Naive thymus-derived CD4-positive, alpha-beta T cell (primary cell): Measurements from ENCODE around the gene METTL16. TPM values are rescaled to one million over a fixed set of nuclear protein-coding genes. Genes with fewer than 3 reads are reported as not detected.
A peak's percentile ranks its signal among the peaks of the same experiment; 100 is the strongest.
"Not testable (repeated sequence)": the region's sequence is repeated elsewhere in the genome, so short reads cannot be mapped to it uniquely, and the experiment has no call there.

ENCODE experiments used
- ATAC-seq: fragments of 150-1000 bp; cut with Tn5 transposase; 2 replicates; pipeline ENCODE4 v1.10.0; 2021; ENCODE audit warnings: mild to moderate bottlenecking, moderate library complexity
- CTCF ChIA-PET: fragments of 350-600 bp; sonication (Branson Sonifier 250); formaldehyde crosslinking; loops from one replicate; lab custom pipeline; 2021; ENCODE audit warnings: antibody characterized with exemption; lab: Charles Lee
- POLR2A ChIA-PET: fragments of 350-600 bp; sonication (Branson Sonifier 250); formaldehyde crosslinking; loops from one replicate; lab custom pipeline; 2021; ENCODE audit warnings: antibody characterized with exemption, inconsistent platforms; lab: Charles Lee
- DNase-seq, 9 donors: peaks; one replicate each; pipeline versions ENCODE4 v3.0.0 to v3.0.0-alpha.2; 2020 to 2022; ENCODE audit warnings: mixed read lengths in 1 of 9
- H3K27ac ChIP-seq: one replicate; pipeline ENCODE4 v1.7.0; 2013; ENCODE audit warnings: mild to moderate bottlenecking, low read depth, low read length, moderate library complexity
- H3K27me3 ChIP-seq, 2 donors: one replicate each; pipeline ENCODE4 v1.7.0; 2013; ENCODE audit warnings: low read length in 2 of 2, mild to moderate bottlenecking in 2 of 2, moderate library complexity in 2 of 2; ENCODE audit not compliant: control insufficient read depth in 2 of 2, insufficient read depth in 2 of 2
- H3K36me3 ChIP-seq, 3 experiments: 1 replicate in 2 of 3; 2 replicates in 1 of 3; pipeline ENCODE4 v1.7.0; 2013; ENCODE audit warnings: low read length in 3 of 3, mild to moderate bottlenecking in 3 of 3, moderate library complexity in 1 of 3; ENCODE audit not compliant: insufficient read depth in 3 of 3, control insufficient read depth in 2 of 3
- H3K4me1 ChIP-seq, 2 donors: one replicate each; pipeline ENCODE4 v1.7.0; 2013; ENCODE audit warnings: low read length in 2 of 2, mild to moderate bottlenecking in 2 of 2, moderate library complexity in 1 of 2; ENCODE audit not compliant: control insufficient read depth in 2 of 2, insufficient read depth in 2 of 2
- H3K4me3 ChIP-seq: 2 replicates; pipeline ENCODE4 v1.7.0; 2013; ENCODE audit warnings: mild to moderate bottlenecking, low read length
- H3K9me3 ChIP-seq, 3 experiments: 1 replicate in 2 of 3; 2 replicates in 1 of 3; pipeline ENCODE4 v1.7.0; 2013; ENCODE audit warnings: low read length in 3 of 3; ENCODE audit not compliant: control insufficient read depth in 2 of 3
- H3K27ac Mint-ChIP-seq, 9 donors: one replicate each; pipeline ENCODE4 v1.8.0; 2020 to 2022; ENCODE audit warnings: mixed read lengths in 9 of 9, mild to moderate bottlenecking in 8 of 9, moderate library complexity in 5 of 9, inconsistent platforms in 2 of 9
- H3K27me3 Mint-ChIP-seq, 5 donors: one replicate each; pipeline ENCODE4 v1.8.0; 2021 to 2022; ENCODE audit warnings: mixed read lengths in 5 of 5, mild to moderate bottlenecking in 1 of 5
- H3K36me3 Mint-ChIP-seq, 5 donors: one replicate each; pipeline ENCODE4 v1.8.0; 2020 to 2022; ENCODE audit warnings: mixed read lengths in 5 of 5, mild to moderate bottlenecking in 3 of 5, inconsistent platforms in 1 of 5
- H3K4me1 Mint-ChIP-seq, 7 donors: one replicate each; pipeline ENCODE4 v1.8.0; 2020 to 2022; ENCODE audit warnings: mixed read lengths in 7 of 7, mild to moderate bottlenecking in 3 of 7, inconsistent platforms in 1 of 7
- H3K4me3 Mint-ChIP-seq, 10 donors: one replicate each; pipeline ENCODE4 v1.8.0; 2020 to 2022; ENCODE audit warnings: mild to moderate bottlenecking in 10 of 10, mixed read lengths in 10 of 10, moderate library complexity in 6 of 10, inconsistent platforms in 2 of 10
- H3K9me3 Mint-ChIP-seq, 11 donors: one replicate each; pipeline ENCODE4 v1.8.0; 2020 to 2022; ENCODE audit warnings: mixed read lengths in 11 of 11, mild to moderate bottlenecking in 4 of 11, inconsistent platforms in 1 of 11, moderate library complexity in 1 of 11
- intact Hi-C, 2 donors: fragments of 100-400 bp; cut with micrococcal nuclease; formaldehyde crosslinking; loops; one replicate each; pipeline ENCODE4 v1.15.1; 2023
- polyA plus RNA-seq, 2 donors: library from polyadenylated mRNA; unstranded; fragments of 300-500 nt; fragmentation: Illumina TruSeq; gene quantifications; one replicate each; pipeline ENCODE4 v1.2.3, GENCODE V29; 2021
- total RNA-seq, 6 experiments: library from RNA in 5 of 6; stranded (reverse) in 5 of 6; gene quantifications; 1 replicate in 5 of 6; 2 replicates in 1 of 6; pipeline ENCODE4 v1.2.3 and lab custom pipeline; 2021 to 2026

The METTL16 gene
- total and polyA plus RNA-seq, 7 experiments from 2014 or later, result 21.0 to 67.7 (median 37.0) TPM

DNA sequence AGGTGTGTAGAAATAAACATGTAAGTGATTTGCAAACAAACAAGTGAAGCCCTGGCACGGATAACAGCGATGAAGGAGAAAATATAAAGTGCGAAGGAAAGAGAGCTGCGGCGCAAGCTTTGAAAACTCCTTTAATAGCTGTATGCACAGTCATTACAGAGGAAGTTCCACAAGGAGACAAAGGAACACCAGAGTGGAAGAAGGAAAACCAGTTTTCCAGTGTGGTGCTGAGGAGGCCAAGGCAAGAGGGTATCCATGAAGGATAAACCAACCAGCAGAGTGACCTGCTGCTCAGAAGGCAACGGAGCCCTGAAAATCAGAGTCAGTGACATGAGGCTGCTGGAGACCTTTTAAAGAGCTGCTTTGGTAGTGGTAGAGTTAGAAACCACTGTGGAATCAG, 24.4 kb downstream of the METTL16 start:
- Histone ChIP-seq H3K4me3 (no peak overlapping the region), H3K36me3 (no peaks in the 10 kb centered on the region), H3K27me3 (no peaks in the 10 kb centered on the region), H3K9me3 (no peaks in the 10 kb centered on the region), H3K27ac (no peak overlapping the region), H3K4me1 (peaks cover 9 to 10% of the 10 kb centered on the region in 2 donors)
- Mint-ChIP-seq H3K4me3 (peak overlapping the region in 1 of 10 donors; percentile 51), H3K9me3 (no peaks in the 10 kb centered on the region), H3K4me1 (peaks cover 30 to 72% (median 57%) of the 10 kb centered on the region in 7 donors), H3K27ac (peak overlapping the region in 3 of 9 donors; percentile 3 to 58 (median 6)), H3K36me3 (peaks cover 0 to 30% (median 2%) of the 10 kb centered on the region in 5 donors), H3K27me3 (no peaks in the 10 kb centered on the region)
- DNase-seq (no peak), ATAC-seq (no peak)
- intact Hi-C loops, result no loop called here
- ChIA-PET POLR2A (no interaction called here), CTCF (no interaction called here)

DNA sequence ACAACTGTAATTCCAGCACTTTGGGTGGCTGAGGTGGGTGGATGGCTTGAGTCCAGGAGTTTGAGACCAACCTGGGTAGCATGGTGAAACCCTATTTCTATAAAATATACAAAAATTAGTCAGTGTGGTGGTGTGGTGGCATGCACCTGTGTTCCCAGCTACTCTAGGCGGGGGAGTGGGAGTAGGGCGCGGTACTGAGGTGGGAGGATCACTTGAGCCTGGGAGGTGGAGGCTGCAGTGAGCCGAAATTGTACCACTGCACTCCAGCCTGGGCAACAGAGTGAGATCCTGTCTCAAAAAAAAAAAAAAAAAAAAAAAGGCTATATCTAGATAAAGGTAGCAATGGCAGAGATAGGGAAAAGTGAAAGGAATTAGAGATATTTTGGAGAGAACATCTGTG, 25.0 kb downstream of the METTL16 start:
- H3K4me1 Mint-ChIP-seq, result peaks cover 36 to 78% (median 63%) of the 10 kb centered on the region in 7 donors
- H3K4me3 Mint-ChIP-seq, intact Hi-C loops, H3K27ac ChIP-seq, H3K36me3 ChIP-seq, H3K27me3 ChIP-seq, H3K4me3 ChIP-seq, ATAC-seq, H3K27me3 Mint-ChIP-seq, H3K9me3 ChIP-seq, H3K9me3 Mint-ChIP-seq, POLR2A ChIA-PET, DNase-seq, CTCF ChIA-PET: not testable (repeated sequence)
- H3K27ac Mint-ChIP-seq, result peak overlapping the region in 2 of 9 donors; percentile 3 to 58
- H3K4me1 ChIP-seq, result peaks cover 9 to 13% of the 10 kb centered on the region in 2 donors
- H3K36me3 Mint-ChIP-seq, result peaks cover 0 to 30% (median 2%) of the 10 kb centered on the region in 5 donors

DNA sequence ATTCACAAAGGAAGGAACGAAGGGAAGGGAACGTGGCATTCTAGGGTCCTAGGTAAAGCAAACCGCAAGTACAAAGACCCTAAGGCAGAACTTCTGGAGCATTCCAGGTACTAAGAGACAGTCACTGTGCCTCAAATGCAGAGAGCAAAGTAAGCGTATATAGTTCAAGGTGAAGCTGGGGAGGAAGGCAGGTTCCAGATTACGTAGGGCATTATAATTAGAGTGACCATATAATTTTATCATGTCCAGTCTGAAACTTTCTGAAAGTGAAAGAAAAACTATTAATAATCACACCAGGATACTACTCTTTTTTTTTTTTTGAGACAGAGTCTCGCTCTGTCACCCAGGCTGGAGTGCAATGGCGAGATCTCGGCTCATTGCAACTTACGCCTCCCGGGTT, 25.7 kb downstream of the METTL16 start:
- CTCF ChIA-PET, result interaction anchor here (0.6 kb wide), 2 partner anchors 8 to 193 kb away, joined by 3 read pairs; no protein-coding TSS in a partner anchor
- intact Hi-C loops, result no loop called here
- H3K4me3 Mint-ChIP-seq, result peak overlapping the region in 1 of 10 donors; percentile 59

DNA sequence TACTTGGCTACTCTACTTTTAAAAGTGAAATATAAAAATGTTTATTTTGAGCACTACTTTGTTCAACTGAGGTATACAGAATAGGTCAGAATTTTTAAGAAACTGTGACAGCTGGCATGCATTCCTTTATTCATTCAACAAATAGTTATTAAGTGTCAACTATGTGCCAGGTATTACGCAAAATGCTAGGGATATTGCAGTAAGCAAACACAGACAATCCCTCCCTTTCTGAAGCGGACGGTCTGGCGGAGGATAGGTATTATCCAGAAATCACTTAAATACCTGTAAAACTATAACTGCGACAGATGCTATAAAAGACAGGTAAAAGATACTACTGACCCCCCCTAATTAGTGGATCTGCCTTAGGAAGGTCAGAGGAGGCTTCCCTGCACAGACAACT, 26.1 kb downstream of the METTL16 start:
- H3K36me3 Mint-ChIP-seq, result peaks cover 0 to 23% (median 0%) of the 10 kb centered on the region in 5 donors
- no peaks in the 10 kb centered on the region for H3K36me3 ChIP-seq
- ATAC-seq (no peak), DNase-seq (no peak)
- H3K4me1 ChIP-seq, result peaks cover 9 to 17% of the 10 kb centered on the region in 2 donors
- H3K4me3 ChIP-seq, result no peak overlapping the region
- peak overlapping the region in 2 of 10 donors; percentile 7 to 59 for H3K4me3 Mint-ChIP-seq
- H3K27ac ChIP-seq, result no peak overlapping the region
- POLR2A ChIA-PET, result no interaction called here
- H3K9me3 Mint-ChIP-seq, result no peaks in the 10 kb centered on the region
- H3K27me3 ChIP-seq, result no peaks in the 10 kb centered on the region
- CTCF ChIA-PET, result interaction anchor here (0.6 kb wide), 2 partner anchors 9 to 193 kb away, joined by 3 read pairs; no protein-coding TSS in a partner anchor
- intact Hi-C loops, result no loop called here
- H3K4me1 Mint-ChIP-seq, result peaks cover 33 to 80% (median 64%) of the 10 kb centered on the region in 7 donors
- H3K9me3 ChIP-seq, result no peaks in the 10 kb centered on the region
- H3K27me3 Mint-ChIP-seq, result no peaks in the 10 kb centered on the region
- peak overlapping the region in 5 of 9 donors; percentile 10 to 86 (median 45) for H3K27ac Mint-ChIP-seq

More for the DNA sequence above, 25.7 kb downstream of the METTL16 start:
- no peaks in the 10 kb centered on the region for H3K9me3 ChIP-seq
- Mint-ChIP-seq H3K9me3 (no peaks in the 10 kb centered on the region), H3K4me1 (peaks cover 36 to 81% (median 66%) of the 10 kb centered on the region in 7 donors), H3K27ac (peak overlapping the region in 5 of 9 donors; percentile 10 to 86 (median 45)), H3K27me3 (no peaks in the 10 kb centered on the region), H3K36me3 (peaks cover 0 to 26% (median 2%) of the 10 kb centered on the region in 5 donors)
- POLR2A ChIA-PET, result no interaction called here
- no peaks in the 10 kb centered on the region for H3K27me3 ChIP-seq
- no peak overlapping the region for H3K27ac ChIP-seq
- ATAC-seq (no peak), DNase-seq (no peak)
- H3K36me3 ChIP-seq, result no peaks in the 10 kb centered on the region
- no peak overlapping the region for H3K4me3 ChIP-seq
- H3K4me1 ChIP-seq, result peaks cover 9 to 17% of the 10 kb centered on the region in 2 donors

DNA sequence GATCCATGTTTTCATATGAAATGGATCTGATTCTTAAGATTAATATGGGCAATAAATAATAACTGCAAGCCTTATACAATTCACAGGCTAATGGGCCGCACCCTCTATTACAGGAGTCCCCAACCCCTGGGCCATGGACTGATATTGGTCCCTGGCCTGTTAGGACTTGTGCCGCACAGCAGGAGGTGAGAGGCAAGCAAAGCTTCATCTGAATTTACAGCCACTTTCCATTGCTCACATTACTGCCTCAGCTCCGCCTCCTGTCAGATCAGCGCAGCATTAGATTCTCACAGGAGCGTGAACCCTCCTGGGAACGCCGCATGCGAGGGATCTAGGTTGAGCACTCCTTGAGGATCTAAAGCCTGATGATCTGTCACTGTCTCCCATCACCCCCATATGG, 26.8 kb downstream of the METTL16 start:
- H3K9me3 Mint-ChIP-seq, result no peaks in the 10 kb centered on the region
- H3K27ac Mint-ChIP-seq, result peak overlapping the region in 1 of 9 donors; percentile 77
- Histone ChIP-seq H3K27ac (no peak overlapping the region), H3K27me3 (no peaks in the 10 kb centered on the region), H3K4me3 (no peak overlapping the region), H3K4me1 (peaks cover 9 to 17% of the 10 kb centered on the region in 2 donors), H3K36me3 (no peaks in the 10 kb centered on the region), H3K9me3 (no peaks in the 10 kb centered on the region)
- peaks cover 0 to 18% (median 0%) of the 10 kb centered on the region in 5 donors for H3K36me3 Mint-ChIP-seq
- H3K4me3 Mint-ChIP-seq, result no peak overlapping the region
- POLR2A ChIA-PET, result interaction anchor here (1.1 kb wide), 1 partner anchor 26 kb away, joined by 3 read pairs; no protein-coding TSS in a partner anchor
- peaks cover 33 to 79% (median 65%) of the 10 kb centered on the region in 7 donors for H3K4me1 Mint-ChIP-seq
- DNase-seq, result no peak
- no peak for ATAC-seq
- CTCF ChIA-PET, result no interaction called here
- H3K27me3 Mint-ChIP-seq, result no peaks in the 10 kb centered on the region
- intact Hi-C loops, result no loop called here

- Histone ChIP-seq H3K4me1 (peaks cover 9 to 17% of the 10 kb centered on the region in 2 donors), H3K27ac (no peak overlapping the region), H3K27me3 (no peaks in the 10 kb centered on the region), H3K9me3 (no peaks in the 10 kb centered on the region), H3K4me3 (no peak overlapping the region), H3K36me3 (peaks cover 0 to under 1% (median 0%) of the 10 kb centered on the region in 3 experiments)
- DNase-seq, result no peak
- peak overlapping the region in 8 of 9 donors; percentile 62 to 90 (median 76) for H3K27ac Mint-ChIP-seq
- no peaks in the 10 kb centered on the region for H3K27me3 Mint-ChIP-seq
- H3K4me1 Mint-ChIP-seq, result peaks cover 31 to 71% (median 55%) of the 10 kb centered on the region in 7 donors
- intact Hi-C loops, result no loop called here
- ChIA-PET POLR2A (no interaction called here), CTCF (interaction anchor here (0.6 kb wide), 1 partner anchor 13 kb away, joined by 3 read pairs; no protein-coding TSS in a partner anchor)
- H3K4me3 Mint-ChIP-seq, result peak overlapping the region in 6 of 10 donors; percentile 8 to 71 (median 45)
- H3K9me3 Mint-ChIP-seq, result no peaks in the 10 kb centered on the region
- ATAC-seq, result no peak
- peaks cover 0 to 11% (median 1%) of the 10 kb centered on the region in 5 donors for H3K36me3 Mint-ChIP-seq
Observed at GRCh38 chr17:2483084-2483483, 28.6 kb downstream of the METTL16 start.
